ENCODE results near the gene WNT16.
"Not testable (repeated sequence)": the region's sequence is repeated elsewhere in the genome, so short reads cannot be mapped to it uniquely, and the experiment has no call there.

Gene WNT16

DNA sequence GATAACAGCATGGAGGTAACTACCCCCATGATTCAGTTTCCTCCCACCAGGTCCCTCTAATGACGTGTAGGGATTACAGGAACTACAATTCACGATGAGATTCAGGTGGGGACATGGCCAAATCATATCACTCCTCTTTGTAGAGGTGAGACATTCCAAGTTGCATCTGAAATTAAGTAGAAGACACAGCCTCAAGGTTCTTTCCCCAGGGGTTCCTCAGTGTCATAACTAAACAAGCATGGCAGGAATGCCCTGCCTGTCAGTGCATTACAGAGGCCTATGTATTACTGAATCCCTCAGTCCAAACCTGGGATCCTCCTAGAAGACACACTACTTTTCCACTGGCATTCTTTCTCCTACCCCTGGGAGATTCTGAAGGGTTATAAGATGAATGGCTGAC, 42.6 kb upstream of the WNT16 start:
- Histone ChIP-seq H2AFZ (ENCODE audit: low read depth, low read length) (no peak overlapping the region), H3K4me3 (ENCODE audit: low read depth in 1 of 2, low read length in 2 of 2) (no peak overlapping the region), H4K20me1 (ENCODE audit: insufficient read depth, low read length) (no peaks in the 10 kb centered on the region), H3K9ac (ENCODE audit: low read depth, low read length) (no peak overlapping the region), H3K27me3 (ENCODE audit: insufficient read depth, low read length, poor library complexity) (no peaks in the 10 kb centered on the region), H3K4me2 (ENCODE audit: insufficient read depth, low read length) (no peak overlapping the region), H3K36me3 (ENCODE audit: insufficient read depth, low read length) (0 out of 2 replicates have a peak, but pooled peaks cover 3% of the 10 kb centered on the region), H3K4me1 (ENCODE audit: insufficient read depth, low read length) (peaks cover 3% of the 10 kb centered on the region; the same call in 1 of the 2 replicates), H3K9me3 (ENCODE audit: insufficient read depth, low read length, severe bottlenecking) (peaks cover 12% of the 10 kb centered on the region), H3K27ac (ENCODE audit: low read length) (no peak overlapping the region), H3K79me2 (ENCODE audit: insufficient read depth, low read length) (no peaks in the 10 kb centered on the region)
- DNase-seq (no peak), ATAC-seq (ENCODE audit: insufficient read depth, low read depth) (no peak)
- TF ChIP-seq EZH2 (IDR thresholded peaks at IDR 0.05; ENCODE audit: borderline replicate concordance, low read depth, low read length, severe bottlenecking) = no peak
- TF ChIP-seq, protein P1, sequence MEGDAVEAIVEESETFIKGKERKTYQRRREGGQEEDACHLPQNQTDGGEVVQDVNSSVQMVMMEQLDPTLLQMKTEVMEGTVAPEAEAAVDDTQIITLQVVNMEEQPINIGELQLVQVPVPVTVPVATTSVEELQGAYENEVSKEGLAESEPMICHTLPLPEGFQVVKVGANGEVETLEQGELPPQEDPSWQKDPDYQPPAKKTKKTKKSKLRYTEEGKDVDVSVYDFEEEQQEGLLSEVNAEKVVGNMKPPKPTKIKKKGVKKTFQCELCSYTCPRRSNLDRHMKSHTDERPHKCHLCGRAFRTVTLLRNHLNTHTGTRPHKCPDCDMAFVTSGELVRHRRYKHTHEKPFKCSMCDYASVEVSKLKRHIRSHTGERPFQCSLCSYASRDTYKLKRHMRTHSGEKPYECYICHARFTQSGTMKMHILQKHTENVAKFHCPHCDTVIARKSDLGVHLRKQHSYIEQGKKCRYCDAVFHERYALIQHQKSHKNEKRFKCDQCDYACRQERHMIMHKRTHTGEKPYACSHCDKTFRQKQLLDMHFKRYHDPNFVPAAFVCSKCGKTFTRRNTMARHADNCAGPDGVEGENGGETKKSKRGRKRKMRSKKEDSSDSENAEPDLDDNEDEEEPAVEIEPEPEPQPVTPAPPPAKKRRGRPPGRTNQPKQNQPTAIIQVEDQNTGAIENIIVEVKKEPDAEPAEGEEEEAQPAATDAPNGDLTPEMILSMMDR (IDR thresholded peaks at IDR 0.05; ENCODE audit: borderline replicate concordance, extremely low read depth, low read length, poor library complexity, severe bottlenecking) = no peak

DNA sequence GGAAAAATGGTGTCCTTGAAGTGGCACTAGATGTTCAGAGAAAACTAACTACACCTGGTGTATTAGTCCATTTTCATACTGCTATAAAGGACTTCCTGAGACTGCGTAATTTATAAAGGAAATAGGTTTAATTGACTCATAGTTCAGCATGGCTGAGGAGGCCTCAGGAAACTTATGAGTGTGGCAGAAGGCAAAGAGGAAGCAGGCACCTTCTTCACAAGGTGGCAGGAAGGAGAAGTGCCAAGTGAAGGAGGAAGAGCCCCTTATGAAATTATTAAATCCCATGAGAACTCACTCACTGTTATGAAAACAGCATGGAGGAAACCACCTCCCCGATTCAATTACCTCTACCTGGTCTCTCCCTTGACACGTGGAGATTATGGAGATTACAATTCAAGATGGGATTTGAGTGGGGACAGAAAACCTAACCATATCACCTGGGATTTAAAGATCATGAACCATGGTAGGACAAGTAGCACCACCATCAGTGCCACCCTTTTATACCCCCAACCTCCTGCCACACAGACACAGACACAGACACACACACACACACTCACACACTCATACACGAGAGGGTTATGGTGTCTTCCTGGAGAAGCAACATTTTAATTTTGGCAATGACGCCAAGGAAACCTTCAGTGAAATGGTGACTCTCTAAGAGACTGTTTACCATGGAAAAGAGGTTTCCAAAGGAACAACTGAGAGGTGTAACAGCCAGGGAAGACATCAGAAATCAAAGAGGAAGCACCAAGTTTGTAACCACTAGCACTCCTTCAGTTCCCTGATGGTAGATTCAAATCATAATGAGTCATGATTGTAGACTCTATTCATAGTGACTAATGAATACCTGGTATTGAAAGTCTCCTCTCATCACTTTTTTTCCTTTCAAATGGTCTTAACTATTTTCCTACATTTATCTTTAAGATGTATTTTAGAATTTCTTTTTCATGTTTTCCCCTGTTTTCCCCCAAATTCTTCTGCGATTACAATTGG, 41.8 kb upstream of the WNT16 start:
- DNase-seq (no peak), ATAC-seq (ENCODE audit: insufficient read depth, low read depth) (no peak)
- Histone ChIP-seq H3K4me3 (ENCODE audit: low read depth in 1 of 2, low read length in 2 of 2) (no peak overlapping the region), H3K27ac (ENCODE audit: low read length) (no peak overlapping the region), H3K4me1 (ENCODE audit: insufficient read depth, low read length) (peaks cover 3% of the 10 kb centered on the region; the same call in 1 of the 2 replicates), H3K9ac (ENCODE audit: low read depth, low read length) (no peak overlapping the region), H3K4me2 (ENCODE audit: insufficient read depth, low read length) (no peak overlapping the region), H3K36me3 (ENCODE audit: insufficient read depth, low read length) (0 out of 2 replicates have a peak, but pooled peaks cover 3% of the 10 kb centered on the region), H3K79me2 (ENCODE audit: insufficient read depth, low read length) (no peaks in the 10 kb centered on the region), H2AFZ (ENCODE audit: low read depth, low read length) (no peak overlapping the region), H3K27me3 (ENCODE audit: insufficient read depth, low read length, poor library complexity) (no peaks in the 10 kb centered on the region), H3K9me3 (ENCODE audit: insufficient read depth, low read length, severe bottlenecking) (peaks cover 12% of the 10 kb centered on the region), H4K20me1 (ENCODE audit: insufficient read depth, low read length) (no peaks in the 10 kb centered on the region)
- no peak for TF ChIP-seq EZH2 (IDR thresholded peaks at IDR 0.05; ENCODE audit: borderline replicate concordance, low read depth, low read length, severe bottlenecking)
- TF ChIP-seq, protein P1 (IDR thresholded peaks at IDR 0.05; ENCODE audit: borderline replicate concordance, extremely low read depth, low read length, poor library complexity, severe bottlenecking) = no peak

DNA sequence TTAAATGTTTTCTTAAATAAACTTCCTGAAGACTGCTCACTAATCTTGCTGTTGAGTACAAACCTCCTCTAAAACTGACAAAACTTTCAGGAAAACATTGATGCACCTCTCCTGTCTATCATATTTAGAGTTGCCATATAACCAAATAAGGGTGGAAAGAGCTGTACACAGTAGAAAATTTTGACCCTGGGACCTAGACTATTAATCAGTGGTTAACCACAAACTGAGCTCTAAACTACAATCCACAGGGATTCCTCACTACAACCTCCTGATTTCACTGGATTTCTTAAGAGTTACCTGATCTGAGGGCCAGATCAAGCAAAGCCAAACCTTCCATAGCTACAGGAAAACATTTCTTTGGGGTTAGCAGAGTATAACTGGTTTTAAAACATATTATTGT, 39.9 kb upstream of the WNT16 start:
- Histone ChIP-seq H3K27ac (ENCODE audit: low read length) (no peak overlapping the region), H4K20me1 (ENCODE audit: insufficient read depth, low read length) (no peaks in the 10 kb centered on the region), H3K79me2 (ENCODE audit: insufficient read depth, low read length) (no peaks in the 10 kb centered on the region), H3K27me3 (ENCODE audit: insufficient read depth, low read length, poor library complexity) (no peaks in the 10 kb centered on the region), H3K4me1 (ENCODE audit: insufficient read depth, low read length) (peaks cover 3% of the 10 kb centered on the region; the same call in 1 of the 2 replicates), H3K9ac (ENCODE audit: low read depth, low read length) (no peak overlapping the region), H3K36me3 (ENCODE audit: insufficient read depth, low read length) (0 out of 2 replicates have a peak, but pooled peaks cover 3% of the 10 kb centered on the region), H2AFZ (ENCODE audit: low read depth, low read length) (no peak overlapping the region), H3K4me2 (ENCODE audit: insufficient read depth, low read length) (no peak overlapping the region), H3K4me3 (ENCODE audit: low read depth in 1 of 2, low read length in 2 of 2) (no peak overlapping the region), H3K9me3 (ENCODE audit: insufficient read depth, low read length, severe bottlenecking) (peaks cover 12% of the 10 kb centered on the region)
- DNase-seq (no peak), ATAC-seq (ENCODE audit: insufficient read depth, low read depth) (no peak)
- TF ChIP-seq, protein P1 (IDR thresholded peaks at IDR 0.05; ENCODE audit: borderline replicate concordance, extremely low read depth, low read length, poor library complexity, severe bottlenecking) = no peak
- no peak for TF ChIP-seq EZH2 (IDR thresholded peaks at IDR 0.05; ENCODE audit: borderline replicate concordance, low read depth, low read length, severe bottlenecking)

DNA sequence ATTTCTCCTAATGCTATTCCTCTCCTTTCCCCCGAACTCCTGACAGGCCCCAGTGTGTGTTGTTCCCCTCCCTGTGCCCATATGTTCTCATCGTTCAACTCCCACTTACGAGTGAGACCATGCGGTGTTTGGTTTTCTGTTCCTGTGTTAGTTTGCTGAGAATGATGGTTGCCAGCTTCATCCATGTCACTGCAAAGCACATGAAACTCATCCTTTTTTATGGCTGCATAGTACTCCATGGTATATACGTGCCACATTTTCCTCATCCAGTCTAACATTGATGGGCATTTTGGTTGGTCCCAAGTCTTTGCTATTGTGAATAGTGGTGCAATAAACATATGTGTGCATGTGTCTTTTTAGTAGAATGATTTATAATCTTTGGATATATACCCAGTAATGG, 38.9 kb upstream of the WNT16 start:
- H2AFZ ChIP-seq (ENCODE audit: low read depth, low read length); H3K4me2 ChIP-seq (ENCODE audit: insufficient read depth, low read length); H3K9me3 ChIP-seq (ENCODE audit: insufficient read depth, low read length, severe bottlenecking); H3K36me3 ChIP-seq (ENCODE audit: insufficient read depth, low read length); H4K20me1 ChIP-seq (ENCODE audit: insufficient read depth, low read length); H3K79me2 ChIP-seq (ENCODE audit: insufficient read depth, low read length); H3K27ac ChIP-seq (ENCODE audit: low read length); H3K4me3 ChIP-seq (ENCODE audit: low read depth in 1 of 2, low read length in 2 of 2); H3K27me3 ChIP-seq (ENCODE audit: insufficient read depth, low read length, poor library complexity); ATAC-seq (ENCODE audit: insufficient read depth, low read depth); H3K9ac ChIP-seq (ENCODE audit: low read depth, low read length); H3K4me1 ChIP-seq (ENCODE audit: insufficient read depth, low read length); DNase-seq: not testable (repeated sequence)

Data from DND-41 (cell line).